IPS-15b (cell line): ENCODE measurements around the gene COMT.

Experiments used
- H3K27me3 ChIP-seq: one replicate; pipeline ENCODE4 v1.6.1; 2013; ENCODE audit warnings: low read length; ENCODE audit not compliant: control insufficient read depth, insufficient read depth
- H3K36me3 ChIP-seq: one replicate; pipeline ENCODE4 v1.6.1; 2013; ENCODE audit warnings: low read length; ENCODE audit not compliant: control insufficient read depth, insufficient read depth
- H3K4me1 ChIP-seq: one replicate; pipeline ENCODE4 v1.6.1; 2013; ENCODE audit warnings: mild to moderate bottlenecking, low read length; ENCODE audit not compliant: control insufficient read depth, insufficient read depth
- H3K4me3 ChIP-seq: one replicate; pipeline ENCODE4 v1.5.1; 2013; ENCODE audit warnings: low read depth, low read length
- H3K9ac ChIP-seq: one replicate; pipeline ENCODE4 v1.6.1; 2013; ENCODE audit warnings: low read depth, mild to moderate bottlenecking, low read length
- H3K9me3 ChIP-seq: one replicate; pipeline ENCODE4 v1.6.1; 2013; ENCODE audit warnings: mild to moderate bottlenecking, low read length; ENCODE audit not compliant: control insufficient read depth, insufficient read depth

Gene COMT

DNA sequence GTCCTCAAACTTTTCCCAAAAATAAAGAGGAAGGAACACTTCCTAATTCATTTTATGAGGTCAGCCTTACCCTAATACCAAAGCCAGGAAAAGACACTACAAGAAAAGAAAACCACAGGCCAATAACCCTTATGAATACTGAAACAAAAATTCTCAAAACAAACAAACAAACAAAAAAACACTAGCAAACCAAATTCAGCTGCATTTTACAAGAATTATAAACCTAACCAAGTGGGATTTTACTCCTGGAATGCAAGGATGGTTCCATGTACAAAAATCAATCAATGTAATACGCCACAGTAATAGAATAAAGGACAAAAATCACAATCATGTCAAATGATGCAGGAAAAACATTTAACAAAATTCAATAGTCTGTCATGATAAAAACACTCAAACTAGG is 61.7 kb downstream of the COMT start:
- H3K27me3 ChIP-seq = no peaks in the 10 kb centered on the region
- H3K36me3 ChIP-seq = no peaks in the 10 kb centered on the region
- H3K4me1 ChIP-seq = peaks cover 7% of the 10 kb centered on the region
- H3K9ac ChIP-seq = no peak overlapping the region
- H3K9me3 ChIP-seq = no peaks in the 10 kb centered on the region
- H3K4me3 ChIP-seq = no peak overlapping the region

DNA sequence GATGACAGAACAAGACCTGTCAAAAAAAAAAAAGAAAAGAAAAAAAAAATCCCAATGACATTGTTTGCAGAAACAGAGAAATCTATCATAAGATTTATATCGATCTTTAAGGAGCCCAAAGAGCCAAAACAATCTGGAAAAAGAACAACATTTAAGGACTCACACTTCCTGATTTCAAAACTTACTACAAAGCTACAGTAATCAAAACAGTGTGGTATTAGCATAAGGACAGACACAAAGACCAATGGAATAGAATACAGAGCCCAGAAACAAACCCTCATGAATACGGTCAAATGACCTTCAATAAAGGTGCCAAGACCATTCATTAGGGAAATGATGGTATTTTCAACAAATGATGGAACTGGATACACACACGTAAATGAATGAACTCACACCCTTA is 62.9 kb downstream of the COMT start:
- H3K4me1 ChIP-seq = peaks cover 6% of the 10 kb centered on the region
- no peaks in the 10 kb centered on the region for H3K9me3 ChIP-seq
- H3K36me3 ChIP-seq = no peaks in the 10 kb centered on the region
- no peak overlapping the region for H3K9ac ChIP-seq
- no peak overlapping the region for H3K4me3 ChIP-seq
- no peaks in the 10 kb centered on the region for H3K27me3 ChIP-seq

DNA sequence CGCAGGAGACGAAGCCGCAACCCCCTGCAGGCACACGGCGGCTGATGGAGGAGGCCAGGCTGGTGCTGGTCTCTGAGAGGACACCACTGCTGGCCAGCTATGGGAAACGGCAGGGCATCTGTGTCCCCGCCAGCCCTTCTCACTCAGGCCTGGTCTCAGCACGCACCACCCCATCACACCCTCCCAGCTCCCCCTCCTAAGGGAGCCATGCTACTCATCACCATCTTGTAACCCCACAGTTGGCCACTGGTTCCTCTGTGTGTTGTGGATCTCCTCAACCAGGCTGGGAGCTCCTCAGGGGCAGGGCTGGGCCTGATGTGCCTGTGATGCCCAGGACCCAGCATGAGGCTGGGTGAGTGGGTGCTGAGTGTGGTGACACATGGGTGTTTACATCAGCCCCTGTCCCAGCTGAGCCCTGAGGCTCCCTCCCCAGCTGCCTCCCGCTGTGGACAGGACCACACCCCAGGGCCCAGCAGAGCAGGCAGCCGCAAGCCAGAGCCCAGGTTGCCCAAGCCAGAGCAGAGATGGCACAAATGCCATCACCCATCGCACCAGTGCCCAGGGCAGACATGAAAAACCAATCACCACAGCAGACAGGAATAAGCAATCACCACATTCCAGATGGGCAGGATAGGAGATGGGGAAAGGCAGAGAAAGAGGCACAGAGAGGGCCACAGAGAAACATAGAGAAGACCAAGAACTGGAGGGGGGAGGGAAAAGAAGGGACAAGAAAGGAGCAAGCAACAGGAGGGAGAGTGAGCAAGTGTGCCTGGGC is 66.8 kb downstream of the COMT start:
- H3K9me3 ChIP-seq = no peaks in the 10 kb centered on the region
- H3K4me3 ChIP-seq = no peak overlapping the region
- no peak overlapping the region for H3K9ac ChIP-seq
- H3K27me3 ChIP-seq = no peaks in the 10 kb centered on the region
- H3K4me1 ChIP-seq = peaks cover 5% of the 10 kb centered on the region
- peaks cover 3% of the 10 kb centered on the region for H3K36me3 ChIP-seq

DNA sequence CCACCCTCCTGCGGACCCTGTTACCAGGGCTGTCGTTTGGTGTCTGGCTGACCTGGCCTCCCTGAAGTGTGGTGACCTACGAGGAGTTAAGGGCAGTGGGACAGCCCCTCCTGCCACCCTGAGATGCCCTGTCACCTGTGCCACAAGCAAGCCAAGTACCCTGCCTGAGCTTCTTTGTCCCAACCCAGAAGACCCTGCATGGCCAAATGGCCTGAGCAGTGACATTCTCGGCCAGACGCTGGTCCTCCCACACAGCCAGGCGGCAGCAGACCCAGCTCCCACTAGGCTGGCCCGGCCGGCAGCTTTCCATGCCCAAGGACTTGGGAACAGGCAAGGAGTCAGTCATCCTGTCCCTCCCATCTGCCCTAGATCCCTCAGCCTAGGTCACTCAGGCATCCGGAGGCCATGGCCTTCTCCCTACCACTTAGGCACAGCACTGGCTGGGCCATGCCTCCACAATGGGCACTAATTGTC is 67.5 kb downstream of the COMT start:
- Histone ChIP-seq H3K27me3 (no peaks in the 10 kb centered on the region), H3K4me3 (no peak overlapping the region), H3K36me3 (peaks cover 3% of the 10 kb centered on the region), H3K4me1 (peaks cover 5% of the 10 kb centered on the region), H3K9me3 (no peaks in the 10 kb centered on the region), H3K9ac (no peak overlapping the region)

DNA sequence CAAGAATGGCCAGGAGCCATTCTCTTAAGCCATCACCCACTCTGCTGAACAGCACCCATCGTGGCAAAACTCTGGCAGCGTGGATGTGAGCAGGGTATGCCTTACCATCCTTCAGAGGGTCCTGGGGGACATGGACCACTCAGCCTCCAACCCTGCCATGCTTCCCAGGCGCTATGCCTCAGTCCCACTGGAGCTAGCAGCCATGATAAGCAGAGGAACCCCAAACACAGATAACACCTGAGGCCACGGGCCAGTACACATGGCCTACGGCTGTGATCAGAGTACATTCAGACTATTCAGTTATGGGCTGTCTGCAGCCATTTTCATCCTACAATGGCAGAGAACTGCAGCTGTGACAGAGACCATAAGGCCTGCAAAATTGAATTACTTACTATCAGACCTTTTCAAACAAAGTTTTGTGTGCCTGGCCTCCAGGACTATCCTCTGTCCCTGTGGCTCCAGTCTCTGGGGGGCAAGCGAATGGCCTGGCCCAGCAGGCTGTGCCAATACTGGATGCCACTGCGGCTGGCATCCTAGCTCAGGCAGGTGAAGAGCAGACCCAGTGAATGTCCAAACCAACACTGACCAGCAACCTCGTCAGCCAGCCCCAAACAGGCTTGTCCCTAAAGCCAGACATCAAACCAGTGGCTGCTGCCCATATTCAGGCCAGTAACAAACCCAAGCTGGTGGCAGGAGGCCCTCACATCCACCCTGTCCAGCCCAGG is 68.2 kb downstream of the COMT start:
- Histone ChIP-seq H3K9me3 (no peaks in the 10 kb centered on the region), H3K4me1 (peaks cover 5% of the 10 kb centered on the region), H3K36me3 (peaks cover 3% of the 10 kb centered on the region), H3K4me3 (no peak overlapping the region), H3K27me3 (peaks cover 2% of the 10 kb centered on the region), H3K9ac (no peak overlapping the region)

DNA sequence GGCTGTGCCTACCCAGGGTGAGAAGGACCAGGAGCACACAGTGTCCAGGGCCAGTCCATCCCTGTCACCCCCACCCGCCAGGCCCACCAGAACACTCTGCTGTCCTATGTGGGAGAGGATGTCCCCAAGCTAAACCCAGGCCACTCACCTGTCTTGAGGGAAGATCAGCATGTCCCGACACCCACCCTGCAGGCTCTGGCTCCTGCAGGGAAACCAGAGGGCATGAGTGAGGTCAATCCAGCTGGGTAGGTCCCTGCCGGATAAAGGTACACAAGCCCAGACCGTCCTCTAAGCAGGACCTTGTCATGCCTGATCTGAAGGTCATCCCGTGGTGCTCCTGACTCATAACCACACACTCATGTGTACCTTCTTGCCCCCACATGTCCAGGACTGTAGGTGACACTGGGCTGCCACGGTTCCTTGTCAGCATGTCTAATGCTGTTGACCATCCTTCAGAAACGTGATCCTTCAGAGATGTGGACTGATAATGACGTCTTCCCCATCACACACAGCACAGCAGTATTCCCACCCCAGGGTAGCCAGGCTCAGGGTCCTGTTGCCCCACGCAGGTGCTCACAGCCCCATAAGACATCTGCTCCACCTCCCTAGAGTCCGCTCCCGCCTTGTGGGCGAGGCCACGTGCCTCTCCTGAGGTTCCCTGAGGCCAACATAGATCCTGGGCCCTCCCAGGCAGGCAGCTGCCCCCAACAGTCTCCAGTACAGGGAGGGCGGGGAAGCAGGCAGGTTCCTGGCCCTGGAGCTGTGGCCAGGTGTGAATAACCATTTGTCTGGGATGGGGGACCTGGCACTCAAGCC is 68.9 kb downstream of the COMT start:
- Histone ChIP-seq H3K9ac (no peak overlapping the region), H3K4me1 (peaks cover 5% of the 10 kb centered on the region), H3K4me3 (no peak overlapping the region), H3K27me3 (peaks cover 10% of the 10 kb centered on the region), H3K36me3 (peaks cover 3% of the 10 kb centered on the region), H3K9me3 (no peaks in the 10 kb centered on the region)

DNA sequence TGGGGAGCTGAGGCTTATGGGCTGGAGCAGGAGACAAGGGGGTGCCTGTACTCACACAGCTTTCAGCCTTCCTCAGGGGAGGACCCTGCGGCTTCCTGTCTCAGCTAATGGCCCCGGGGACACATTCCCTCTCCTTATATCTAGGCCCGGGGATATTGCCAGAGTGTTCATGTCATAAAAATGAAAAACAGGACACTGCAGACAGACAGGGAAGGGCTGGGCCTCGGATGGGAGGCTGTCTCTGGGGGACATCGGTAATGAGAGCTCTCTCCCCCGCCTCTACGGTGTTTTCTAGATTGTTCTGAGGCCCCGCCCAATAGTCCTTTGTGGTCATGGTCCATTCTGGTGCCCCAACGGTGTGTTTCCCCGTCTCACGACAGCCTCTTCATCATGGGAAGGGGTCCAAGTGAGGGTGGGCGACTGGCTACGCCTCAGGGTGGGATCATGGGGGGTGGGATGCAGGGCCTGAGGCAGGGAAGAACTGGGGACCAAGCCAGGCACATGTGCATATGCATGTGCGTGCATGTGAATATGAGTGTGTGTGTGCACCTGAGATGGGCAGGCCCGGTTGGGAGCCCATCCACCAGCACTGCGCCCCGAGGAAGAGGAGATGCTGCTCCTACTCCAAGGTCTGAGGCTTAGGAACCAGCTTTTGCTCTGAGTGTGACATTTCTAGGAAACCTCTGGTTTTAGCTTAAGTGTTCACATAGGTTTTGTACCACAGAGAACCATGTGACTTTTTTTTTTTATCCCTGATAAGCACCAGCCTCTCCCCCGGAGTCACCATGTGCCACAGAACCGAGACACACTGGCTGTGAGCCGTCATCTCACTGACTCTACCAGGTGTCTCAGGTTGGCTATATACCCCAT is 69.8 kb downstream of the COMT start:
- no peak overlapping the region for H3K9ac ChIP-seq
- peaks cover 3% of the 10 kb centered on the region for H3K36me3 ChIP-seq
- no peak overlapping the region for H3K4me3 ChIP-seq
- H3K27me3 ChIP-seq = peaks cover 12% of the 10 kb centered on the region
- H3K9me3 ChIP-seq = no peaks in the 10 kb centered on the region
- peaks cover 5% of the 10 kb centered on the region for H3K4me1 ChIP-seq

DNA sequence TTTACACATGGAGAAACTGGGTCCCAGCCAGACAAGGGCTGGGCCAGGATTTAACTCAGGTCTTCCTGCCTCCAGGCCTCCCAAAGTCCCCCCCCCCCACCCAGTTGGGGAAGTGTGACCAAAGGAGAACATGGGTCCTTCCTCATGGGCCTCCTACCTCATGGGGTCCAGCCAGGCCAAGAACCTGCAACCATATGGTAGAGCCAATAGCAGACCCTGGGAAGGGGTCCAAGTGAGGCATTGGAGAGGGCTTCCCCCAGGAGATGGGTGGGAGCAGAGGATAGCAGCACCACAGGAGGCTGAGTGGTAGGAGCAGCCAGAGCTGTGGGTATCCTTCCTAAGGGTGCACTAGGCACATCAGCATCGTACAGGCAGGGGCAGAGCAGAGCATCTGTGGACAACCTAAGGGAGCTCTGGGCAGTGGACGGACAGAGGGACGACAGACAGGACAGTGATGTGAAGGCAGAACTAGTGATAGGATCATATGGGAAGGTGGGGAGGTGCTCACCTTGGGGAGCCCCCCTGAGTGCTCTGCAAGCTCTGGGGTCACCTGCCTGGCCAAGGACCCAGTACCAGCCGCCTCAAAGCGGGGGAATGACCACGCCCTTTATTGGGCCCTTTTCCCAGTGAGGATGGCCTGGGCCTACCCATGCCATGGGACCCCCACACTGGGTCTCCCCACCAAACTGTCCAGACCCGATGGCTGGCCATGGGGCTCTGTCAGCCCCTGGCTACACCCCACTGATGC is 70.6 kb downstream of the COMT start:
- Histone ChIP-seq H3K4me1 (peaks cover 5% of the 10 kb centered on the region), H3K9ac (no peak overlapping the region), H3K27me3 (peaks cover 14% of the 10 kb centered on the region), H3K4me3 (no peak overlapping the region), H3K36me3 (peaks cover 3% of the 10 kb centered on the region), H3K9me3 (no peaks in the 10 kb centered on the region)

DNA sequence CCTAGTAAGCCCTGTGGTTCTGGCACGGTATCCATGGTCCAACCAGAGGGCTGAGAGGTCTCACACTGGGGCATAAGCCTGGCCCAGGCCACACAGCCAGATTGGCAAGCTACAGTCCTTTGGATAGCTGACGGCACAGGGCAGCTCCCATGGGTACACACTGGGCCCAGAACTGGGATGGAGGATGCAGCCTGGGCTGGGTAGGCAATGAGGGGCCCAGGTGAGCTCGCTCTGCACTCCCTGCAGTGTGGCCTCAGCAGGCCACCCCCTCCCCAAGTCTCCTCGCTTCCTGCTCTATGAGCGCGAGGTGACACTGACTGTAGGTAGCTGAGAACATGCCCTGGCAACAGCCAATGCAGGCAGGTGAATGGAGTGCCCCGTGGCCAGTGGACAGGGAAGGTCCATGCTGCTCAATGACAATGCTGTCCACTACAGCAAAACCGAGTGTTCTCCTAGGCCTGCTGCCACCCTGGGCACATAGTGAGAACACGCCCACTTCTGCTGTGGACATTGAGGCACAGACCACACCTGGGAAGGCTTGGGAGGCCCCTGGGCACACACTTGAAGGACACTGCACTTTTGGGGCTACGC is 71.3 kb downstream of the COMT start:
- Histone ChIP-seq H3K4me1 (peaks cover 5% of the 10 kb centered on the region), H3K9ac (no peak overlapping the region), H3K36me3 (peaks cover 3% of the 10 kb centered on the region), H3K9me3 (no peaks in the 10 kb centered on the region), H3K4me3 (no peak overlapping the region), H3K27me3 (peaks cover 21% of the 10 kb centered on the region)

DNA sequence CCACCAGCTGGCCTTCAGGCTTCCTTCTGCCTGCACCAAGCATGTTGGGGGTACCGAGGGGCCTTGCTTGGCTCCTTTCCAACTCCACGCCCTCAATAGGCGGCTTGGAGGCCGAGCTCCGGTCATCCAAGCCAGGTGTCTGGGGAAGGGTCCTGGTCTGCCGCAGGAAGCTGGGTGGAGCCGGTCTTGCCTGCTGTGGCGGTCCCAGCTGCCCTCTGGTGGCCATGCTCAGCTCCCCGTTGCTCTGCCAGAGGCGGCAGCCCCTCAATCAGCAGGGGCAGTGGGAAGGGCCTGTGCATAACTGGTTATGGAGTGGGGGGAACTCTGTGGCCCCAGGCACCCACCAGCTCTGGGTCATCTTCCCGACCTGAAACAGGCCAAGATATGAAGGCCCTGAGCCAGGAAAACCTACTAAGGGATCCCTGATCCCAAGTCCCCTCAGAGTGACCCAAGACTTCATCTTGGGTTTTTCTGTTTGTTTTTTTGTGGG is 71.9 kb downstream of the COMT start:
- no peak overlapping the region for H3K4me3 ChIP-seq
- peaks cover 5% of the 10 kb centered on the region for H3K4me1 ChIP-seq
- peaks cover 27% of the 10 kb centered on the region for H3K27me3 ChIP-seq
- H3K9ac ChIP-seq = no peak overlapping the region
- no peaks in the 10 kb centered on the region for H3K9me3 ChIP-seq
- peaks cover 3% of the 10 kb centered on the region for H3K36me3 ChIP-seq
